Kidney (tissue), 14 donors: ENCODE measurements around the gene PCDHB5. TPM values are rescaled to one million over a fixed set of nuclear protein-coding genes. Genes with fewer than 3 reads are reported as not detected.
"Not testable (repeated sequence)": the region's sequence is repeated elsewhere in the genome, so short reads cannot be mapped to it uniquely, and the experiment has no call there.

Experiments
- DNase-seq, 5 donors: peaks; one replicate each; pipeline ENCODE4 v3.0.0-alpha.2; 2013 to 2020
- FAIRE-seq: peaks from 2 replicates; lab custom pipeline; 2012; peaks lifted over from hg19 to GRCh38; lab: Jason Lieb, UNC
- H3K27ac ChIP-seq, 2 donors: one replicate each; pipeline ENCODE4 v1.7.0; 2013; ENCODE audit warnings: low read depth in 2 of 2, low read length in 2 of 2, inconsistent platforms in 1 of 2
- H3K27me3 ChIP-seq: one replicate; pipeline ENCODE4 v1.7.1; 2013; ENCODE audit warnings: low read length, inconsistent platforms; ENCODE audit not compliant: control insufficient read depth, insufficient read depth
- H3K36me3 ChIP-seq, 3 donors: one replicate each; pipeline versions ENCODE4 v1.7.0 to v1.7.1; 2013; ENCODE audit warnings: low read length in 3 of 3, control low read depth in 1 of 3, inconsistent platforms in 1 of 3; ENCODE audit not compliant: insufficient read depth in 3 of 3, control insufficient read depth in 2 of 3
- H3K4me1 ChIP-seq, 3 donors: one replicate each; pipeline versions ENCODE4 v1.7.0 to v1.7.1; 2013; ENCODE audit warnings: low read length in 3 of 3, inconsistent platforms in 1 of 3, low read depth in 1 of 3; ENCODE audit not compliant: control insufficient read depth in 2 of 3, insufficient read depth in 2 of 3
- H3K4me3 ChIP-seq, 3 donors: one replicate each; pipeline versions ENCODE4 v1.7.0 to v1.8.1; 2013; ENCODE audit warnings: low read length in 3 of 3, control low read depth in 1 of 3, inconsistent platforms in 1 of 3
- H3K9ac ChIP-seq, 3 donors: one replicate each; pipeline versions ENCODE4 v1.7.0 to v1.7.1; 2013; ENCODE audit warnings: low read length in 3 of 3, control low read depth in 1 of 3, inconsistent platforms in 1 of 3
- H3K9me3 ChIP-seq, 3 donors: one replicate each; pipeline versions ENCODE4 v1.7.0 to v1.7.1; 2013; ENCODE audit warnings: low read length in 3 of 3, control low read depth in 1 of 3, inconsistent platforms in 1 of 3; ENCODE audit not compliant: control insufficient read depth in 2 of 3, insufficient read depth in 1 of 3
- CTCF ChIP-seq: IDR thresholded peaks from 3 replicates; pipeline ENCODE4 v1.5.1; 2012; ENCODE audit warnings: mild to moderate bottlenecking, moderate library complexity, borderline replicate concordance; ENCODE audit not compliant: insufficient read depth; ENCODE audit errors: extremely low read depth
- intact Hi-C: fragments of 100-400 bp; cut with DNase I; formaldehyde crosslinking; loops from one replicate; pipeline ENCODE4 v1.11.1; 2022
- polyA plus RNA-seq: library from polyadenylated mRNA; stranded (reverse); fragments of 350-450 nt; fragmentation: Illumina TruSeq; extraction: RNeasy Lipid Tissue Mini Kit (QIAGEN cat#74804); gene quantifications from one replicate; pipeline ENCODE4 v1.2.3, GENCODE V29; 2014; ENCODE audit warnings: low read depth, low replicate concordance; ENCODE audit not compliant: insufficient read depth
- total RNA-seq: library from RNA; stranded (reverse); fragmentation: NEBNext Ultra II Directional; extraction: Animal tissue kit (Norgen Biotek cat#: 25700); gene quantifications from one replicate; pipeline ENCODE4 v1.2.1, GENCODE V29; 2021
- donor health status: control.
- donor health status: control.
- donor health status: control.
- donor health status: control.
- donor health status: control.
- donor health status: DM: yes; HTN: yes; CAD: no.
- donor health status: Normal renal cell carcinoma (clear cell type).

The PCDHB5 gene
- total and polyA plus RNA-seq, 2 donors from 2014 or later = 2.1 to 7.5 TPM

- Histone ChIP-seq H3K27ac (no peak overlapping the region), H3K4me3 (no peak overlapping the region), H3K36me3 (no peaks in the 10 kb centered on the region), H3K9me3 (peaks cover 0 to 17% (median 3%) of the 10 kb centered on the region in 3 donors), H3K9ac (no peak overlapping the region), H3K27me3 (no peaks in the 10 kb centered on the region), H3K4me1 (no peaks in the 10 kb centered on the region)
- intact Hi-C loops = no loop called here
- DNase-seq (no peak), FAIRE-seq (no peak)
- TF ChIP-seq CTCF = no peak
These were observed 29.7 kb upstream of the PCDHB5 start for GRCh38 chr5:141105350-141105749.

GRCh38 chr5:141119250-141119649 lies 15.8 kb upstream of the PCDHB5 start:
- no peak for TF ChIP-seq CTCF
- Histone ChIP-seq H3K4me1 (no peaks in the 10 kb centered on the region), H3K27me3 (no peaks in the 10 kb centered on the region), H3K9me3 (peaks cover 0 to 24% (median 8%) of the 10 kb centered on the region in 3 donors), H3K4me3 (no peak overlapping the region), H3K36me3 (no peaks in the 10 kb centered on the region), H3K9ac (no peak overlapping the region), H3K27ac (no peak overlapping the region)
- no peak for FAIRE-seq
- no peak for DNase-seq
- intact Hi-C loops = no loop called here

GRCh38 chr5:141121563-141121962 lies 13.4 kb upstream of the PCDHB5 start, which contains the start of gene PCDHB4:
PCDHB4 (plus strand) TSS chr5:141121818; CDS start chr5:141121999, 181 bp downstream.
- H3K4me1 ChIP-seq = no peaks in the 10 kb centered on the region
- peaks cover 0 to 20% (median 6%) of the 10 kb centered on the region in 3 donors for H3K9me3 ChIP-seq
- intact Hi-C loops = no loop called here
- TF ChIP-seq CTCF = peak; percentile 23
- no peaks in the 10 kb centered on the region for H3K27me3 ChIP-seq
- FAIRE-seq (no peak), DNase-seq (peak in 2 of 5 donors; percentile 0 to 52)
- no peak within 1 kb of the TSS for H3K27ac ChIP-seq
- H3K4me3 ChIP-seq = peak within 1 kb of the TSS; percentile 31 to 61 (median 35)
- no peak within 1 kb of the TSS for H3K9ac ChIP-seq
- H3K36me3 ChIP-seq = no peaks in the 10 kb centered on the region

- Histone ChIP-seq H3K36me3 (no peaks in the 10 kb centered on the region), H3K27me3 (no peaks in the 10 kb centered on the region), H3K4me3 (peak overlapping the region; percentile 31 to 61 (median 35)), H3K27ac (no peak overlapping the region), H3K9ac (no peak overlapping the region), H3K4me1 (no peaks in the 10 kb centered on the region), H3K9me3 (peaks cover 0 to 15% (median 6%) of the 10 kb centered on the region in 3 donors)
- no peak for FAIRE-seq
- peak in 3 of 5 donors; percentile 1 to 18 (median 3) for DNase-seq
- TF ChIP-seq CTCF = no peak
- intact Hi-C loops = no loop called here
These were observed 13.0 kb upstream of the PCDHB5 start for GRCh38 chr5:141121985-141122384.

GRCh38 chr5:141123396-141124135 lies 11.4 kb upstream of the PCDHB5 start:
- DNase-seq = peak in 1 of 5 donors; percentile 37
- peaks cover 0 to 15% (median 6%) of the 10 kb centered on the region in 3 donors for H3K9me3 ChIP-seq
- H3K4me3 ChIP-seq, FAIRE-seq, H3K9ac ChIP-seq, intact Hi-C loops, H3K4me1 ChIP-seq, H3K36me3 ChIP-seq, H3K27me3 ChIP-seq, H3K27ac ChIP-seq: not testable (repeated sequence)
